HepG2 (cell line): ENCODE results near the gene RAB36. TPM values are rescaled to one million over a fixed set of nuclear protein-coding genes. Genes with fewer than 3 reads are reported as not detected.

ENCODE experiments used
- ATAC-seq: fragments of 200-7000 bp; cut with Tn5 transposase; 3 replicates; pipeline ENCODE4 v1.9.1; 2020; ENCODE audit warnings: mild to moderate bottlenecking, moderate library complexity
- BruUV-seq: library from RNA; stranded (reverse); fragments of 400-500 nt; replicated peaks from 2 replicates; lab custom pipeline; 2021; lab: Mats Ljungman, UMichigan
- CTCF ChIA-PET: fragments of 300-600 bp; formaldehyde crosslinking; extraction: SDS; loops from one replicate; lab custom pipeline; 2021; ENCODE audit warnings: low total read pairs, inconsistent platforms, low intra/inter-chr PET ratio; lab: Yijun Ruan, JAX
- POLR2A ChIA-PET: fragments of 350-600 bp; sonication (Branson Sonifier 250); formaldehyde crosslinking; loops from one replicate; lab custom pipeline; 2020; ENCODE audit warnings: antibody characterized with exemption, inconsistent platforms; lab: Yijun Ruan, JAX
- DNase-seq: peaks from one replicate; pipeline ENCODE4 v3.0.0-alpha.2; 2015; ENCODE audit warnings: low spot score
- FAIRE-seq: peaks from 3 replicates; lab custom pipeline; 2011; peaks lifted over from hg19 to GRCh38; lab: Jason Lieb, UNC
- H2AFZ ChIP-seq: one replicate; pipeline ENCODE4 v1.6.1; 2011; ENCODE audit warnings: low read length, inconsistent platforms
- H3K27ac ChIP-seq: fragments of 300-600 bp; 3 replicates; pipeline ENCODE4 v1.8.0; 2011; ENCODE audit warnings: mixed run types, mild to moderate bottlenecking, mixed read lengths, low read length, inconsistent platforms; ENCODE audit not compliant: insufficient read depth; ENCODE audit errors: extremely low read length
- H3K27me3 ChIP-seq, 2 experiments: fragments of 200-600 bp in 1 of 2; 2 replicates in 1 of 2; 3 replicates in 1 of 2; pipeline versions ENCODE4 v1.6.0 to v1.8.0; 2011; ENCODE audit warnings: low read length in 2 of 2, mild to moderate bottlenecking in 2 of 2, moderate library complexity in 2 of 2, inconsistent platforms in 1 of 2; ENCODE audit not compliant: insufficient read depth in 2 of 2, control insufficient read depth in 1 of 2
- H3K36me3 ChIP-seq, 2 experiments: fragments of 200-600 bp in 1 of 2; replicated peaks in 1 of 2; 2 replicates in 1 of 2; 3 replicates in 1 of 2; pipeline versions ENCODE4 v1.5.1 to v1.8.0; 2011; ENCODE audit warnings: low read length in 2 of 2, inconsistent platforms in 1 of 2; ENCODE audit not compliant: insufficient read depth in 2 of 2, control insufficient read depth in 1 of 2
- H3K4me1 ChIP-seq: 2 replicates; pipeline ENCODE4 v1.5.1; 2012; ENCODE audit warnings: low read length, inconsistent platforms; ENCODE audit not compliant: insufficient read depth
- H3K4me2 ChIP-seq: 2 replicates; pipeline ENCODE4 v1.6.0; 2011; ENCODE audit warnings: low read depth, low read length, inconsistent platforms
- H3K4me3 ChIP-seq, 3 experiments: fragments of 200-600 bp in 1 of 3; sonication (generic), shearing (Covaris generic) in 1 of 3; replicated peaks in 1 of 3; 2 replicates each; pipeline ENCODE4 v1.5.1; 2011 to 2016; ENCODE audit warnings: low read length in 3 of 3, inconsistent platforms in 2 of 3, low read depth in 2 of 3, mild to moderate bottlenecking in 2 of 3, control low read depth in 1 of 3, mixed read lengths in 1 of 3; ENCODE audit not compliant: insufficient read depth in 1 of 3
- H3K79me2 ChIP-seq: one replicate; pipeline ENCODE4 v1.6.1; 2011; ENCODE audit warnings: low read length, inconsistent platforms; ENCODE audit not compliant: insufficient read depth
- H3K9ac ChIP-seq: 2 replicates; pipeline ENCODE4 v1.6.0; 2011; ENCODE audit warnings: mild to moderate bottlenecking, low read depth, low read length, inconsistent platforms; ENCODE audit not compliant: insufficient read depth
- H3K9me3 ChIP-seq: 2 replicates; pipeline ENCODE4 v1.5.1; 2012; ENCODE audit warnings: mild to moderate bottlenecking, low read length
- H4K20me1 ChIP-seq: 2 replicates; pipeline ENCODE4 v1.6.0; 2011; ENCODE audit warnings: inconsistent platforms, mild to moderate bottlenecking, low read length, moderate library complexity; ENCODE audit not compliant: insufficient read depth
- FIP1L1 ChIP-seq: fragments of 200-400 bp; formaldehyde crosslinking; IDR thresholded peaks from 2 replicates; pipeline ENCODE4 v1.6.1; 2018; ENCODE audit warnings: low read depth, mild to moderate bottlenecking, low read length, moderate library complexity, borderline replicate concordance; ENCODE audit not compliant: insufficient read depth
- GLI4 ChIP-seq: sonication (generic); formaldehyde crosslinking; IDR thresholded peaks from 2 replicates; pipeline ENCODE4 v1.5.1; 2020; ENCODE audit warnings: missing genetic modification reagents, mild to moderate bottlenecking, moderate library complexity, borderline replicate concordance
- HCFC1 ChIP-seq: fragments of 150-350 bp; IDR thresholded peaks from 2 replicates; pipeline ENCODE4 v1.6.1; 2014; ENCODE audit warnings: low read depth, low read length
- HNF4A ChIP-seq: sonication (generic); formaldehyde crosslinking; IDR thresholded peaks from 2 replicates; pipeline ENCODE4 v1.4.0; 2020; ENCODE audit warnings: missing genetic modification reagents
- HNRNPH1 ChIP-seq: fragments of 200-400 bp; formaldehyde crosslinking; optimal IDR thresholded peaks from 2 replicates; pipeline ENCODE3; 2017; ENCODE audit warnings: mild to moderate bottlenecking, low read depth, low read length
- MIXL1 ChIP-seq: IDR thresholded peaks from 2 replicates; pipeline ENCODE4 v1.6.1; 2016
- SRF ChIP-seq: IDR thresholded peaks from 2 replicates; pipeline ENCODE4 v1.6.1; 2011; ENCODE audit warnings: mild to moderate bottlenecking, low read depth, low read length, moderate library complexity
- ZIK1 ChIP-seq: sonication (generic); formaldehyde crosslinking; IDR thresholded peaks from 2 replicates; pipeline ENCODE4 v1.5.0; 2020; ENCODE audit warnings: mild to moderate bottlenecking, low read depth, missing genetic modification reagents, borderline replicate concordance
- ZNF256 ChIP-seq: sonication (generic); formaldehyde crosslinking; conservative IDR thresholded peaks from 2 replicates; pipeline ENCODE4 v1.4.0; 2020; ENCODE audit warnings: missing genetic modification reagents
- ZNF282 ChIP-seq: fragments of 450-650 bp; IDR thresholded peaks from 2 replicates; pipeline ENCODE4 v1.6.1; 2018; ENCODE audit not compliant: partially characterized antibody
- ZNF431 ChIP-seq: sonication (generic); formaldehyde crosslinking; IDR thresholded peaks from 2 replicates; pipeline ENCODE4 v1.9.0; 2022; ENCODE audit warnings: missing genetic modification reagents, low read depth, mild to moderate bottlenecking, borderline replicate concordance
- ZNF776 ChIP-seq: sonication (generic); formaldehyde crosslinking; IDR thresholded peaks from 2 replicates; pipeline ENCODE4 v1.4.0; 2020; ENCODE audit warnings: mild to moderate bottlenecking, missing genetic modification reagents
- WGBS: methylation state at CpG from one replicate; pipeline ENCODE4 v1.1.6; 2017; ENCODE audit warnings: low lambda C conversion rate; 5-methylcytosine and 5-hydroxymethylcytosine counted together
- in situ Hi-C: cut with HindIII; loops from 2 replicates; pipeline ENCODE4 v1.10.0; 2017; ENCODE audit warnings: low pct_unique_long_range_greater_than_20kb; ENCODE audit not compliant: extremely low pct_ligation_motif_present
- intact Hi-C: fragments of 100-400 bp; cut with micrococcal nuclease; formaldehyde crosslinking; loops from one replicate; pipeline ENCODE4 v1.10.0; 2022; ENCODE audit not compliant: unreplicated experiment
- polyA plus RNA-seq, 8 experiments: library from polyadenylated mRNA; depleted of rRNA in 3 of 8; stranded (reverse) in 7 of 8; unstranded in 1 of 8; fragments of >200 nt; fragmentation: Illumina TruSeq in 4 of 8; extraction: Trizol in 4 of 8; gene quantifications; 2 replicates each; pipeline versions ENCODE4 v1.2.1 to v1.2.3, GENCODE V29; 2011 to 2016; ENCODE audit warnings: low read depth in 4 of 8, missing spikeins in 1 of 8, mixed read lengths in 1 of 8; ENCODE audit not compliant: insufficient read depth in 1 of 8
- total RNA-seq, 5 experiments: library from RNA; depleted of rRNA; stranded (reverse); fragments of >200 nt; fragmentation: Illumina TruSeq; extraction: Trizol; gene quantifications; 2 replicates each; pipeline ENCODE4 v1.2.3, GENCODE V29; 2016; ENCODE audit warnings: low read depth in 1 of 5
- TF ChIP-seq, protein P1 (sequence below): sonication (generic); formaldehyde crosslinking; IDR thresholded peaks from 2 replicates; pipeline ENCODE4 v1.5.0; 2020; ENCODE audit warnings: missing genetic modification reagents
- TF ChIP-seq, protein P2 (sequence below): sonication (generic); formaldehyde crosslinking; IDR thresholded peaks from 2 replicates; pipeline ENCODE4 v1.5.1; 2020; ENCODE audit warnings: mild to moderate bottlenecking, missing genetic modification reagents, moderate library complexity
- TF ChIP-seq, protein P3 (sequence below): sonication (generic); formaldehyde crosslinking; IDR thresholded peaks from 2 replicates; pipeline ENCODE4 v1.4.0; 2020; ENCODE audit warnings: mild to moderate bottlenecking, missing genetic modification reagents
- TF ChIP-seq, protein P4 (sequence below): sonication (generic); formaldehyde crosslinking; IDR thresholded peaks from 2 replicates; pipeline ENCODE4 v1.4.0; 2020; ENCODE audit warnings: mild to moderate bottlenecking, low read depth, missing genetic modification reagents

Gene RAB36
- total and polyA plus RNA-seq, 2 of the 13 experiments (the other 11 are each of a cell fraction or from before 2014, with no cell fraction given): 0.24 to 0.86 TPM

DNA sequence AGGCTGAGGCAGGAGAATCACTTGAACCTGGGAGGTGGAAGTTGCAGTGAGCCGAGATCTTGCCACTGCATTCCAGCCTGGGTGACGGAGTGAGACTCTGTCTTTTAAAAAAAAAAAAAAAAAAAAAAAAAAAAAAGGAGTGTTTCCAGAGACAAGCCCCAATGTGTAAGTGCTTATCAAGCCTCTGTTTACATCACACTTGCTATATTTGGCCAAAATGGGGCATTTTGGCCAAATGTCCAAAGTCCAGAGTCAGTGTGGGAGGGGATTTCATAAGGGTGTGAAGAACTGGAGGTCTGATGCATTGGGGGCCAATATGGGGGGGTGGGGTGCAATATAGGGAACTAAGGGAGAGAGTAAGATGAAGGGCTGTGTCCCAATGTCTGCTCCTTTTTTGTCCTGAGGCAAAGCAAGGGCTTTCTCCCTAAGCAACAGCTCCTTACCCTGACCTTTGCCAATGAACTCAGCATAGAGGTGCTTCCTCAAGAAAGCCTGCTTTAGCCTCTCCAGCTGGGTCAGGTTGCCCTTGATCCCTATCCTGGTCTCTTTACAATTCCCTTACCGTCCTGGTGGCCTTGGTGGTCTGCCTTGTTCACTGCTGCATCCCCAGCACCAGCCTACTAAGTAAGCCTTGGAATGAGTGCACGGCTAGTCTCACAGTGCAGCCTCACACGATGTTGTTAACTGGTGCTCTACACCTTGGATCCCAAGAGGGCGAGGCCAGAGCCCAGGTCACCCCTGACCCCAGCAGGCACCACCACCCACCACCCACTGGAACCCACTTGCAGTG is 21.0 kb downstream of the RAB36 start:
- CTCF ChIA-PET: no interaction called here
- intact Hi-C loops: no loop called here
- TF ChIP-seq FIP1L1 (no peak), ZNF282 (no peak), MIXL1 (CRISPR knock-in tag) (no peak), HNF4A (CRISPR knock-in tag) (peak; percentile 51), HNRNPH1 (no peak), ZNF776 (CRISPR knock-in tag) (no peak), ZIK1 (CRISPR knock-in tag) (no peak), HCFC1 (no peak), ZNF256 (CRISPR knock-in tag) (no peak), SRF (peak; percentile 93), GLI4 (CRISPR knock-in tag) (no peak), ZNF431 (peak; percentile 78; the same call in 1 of the 2 replicates)
- TF ChIP-seq, protein P1, sequence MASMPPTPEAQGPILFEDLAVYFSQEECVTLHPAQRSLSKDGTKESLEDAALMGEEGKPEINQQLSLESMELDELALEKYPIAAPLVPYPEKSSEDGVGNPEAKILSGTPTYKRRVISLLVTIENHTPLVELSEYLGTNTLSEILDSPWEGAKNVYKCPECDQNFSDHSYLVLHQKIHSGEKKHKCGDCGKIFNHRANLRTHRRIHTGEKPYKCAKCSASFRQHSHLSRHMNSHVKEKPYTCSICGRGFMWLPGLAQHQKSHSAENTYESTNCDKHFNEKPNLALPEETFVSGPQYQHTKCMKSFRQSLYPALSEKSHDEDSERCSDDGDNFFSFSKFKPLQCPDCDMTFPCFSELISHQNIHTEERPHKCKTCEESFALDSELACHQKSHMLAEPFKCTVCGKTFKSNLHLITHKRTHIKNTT (CRISPR knock-in tag): no peak
- TF ChIP-seq, protein P2, sequence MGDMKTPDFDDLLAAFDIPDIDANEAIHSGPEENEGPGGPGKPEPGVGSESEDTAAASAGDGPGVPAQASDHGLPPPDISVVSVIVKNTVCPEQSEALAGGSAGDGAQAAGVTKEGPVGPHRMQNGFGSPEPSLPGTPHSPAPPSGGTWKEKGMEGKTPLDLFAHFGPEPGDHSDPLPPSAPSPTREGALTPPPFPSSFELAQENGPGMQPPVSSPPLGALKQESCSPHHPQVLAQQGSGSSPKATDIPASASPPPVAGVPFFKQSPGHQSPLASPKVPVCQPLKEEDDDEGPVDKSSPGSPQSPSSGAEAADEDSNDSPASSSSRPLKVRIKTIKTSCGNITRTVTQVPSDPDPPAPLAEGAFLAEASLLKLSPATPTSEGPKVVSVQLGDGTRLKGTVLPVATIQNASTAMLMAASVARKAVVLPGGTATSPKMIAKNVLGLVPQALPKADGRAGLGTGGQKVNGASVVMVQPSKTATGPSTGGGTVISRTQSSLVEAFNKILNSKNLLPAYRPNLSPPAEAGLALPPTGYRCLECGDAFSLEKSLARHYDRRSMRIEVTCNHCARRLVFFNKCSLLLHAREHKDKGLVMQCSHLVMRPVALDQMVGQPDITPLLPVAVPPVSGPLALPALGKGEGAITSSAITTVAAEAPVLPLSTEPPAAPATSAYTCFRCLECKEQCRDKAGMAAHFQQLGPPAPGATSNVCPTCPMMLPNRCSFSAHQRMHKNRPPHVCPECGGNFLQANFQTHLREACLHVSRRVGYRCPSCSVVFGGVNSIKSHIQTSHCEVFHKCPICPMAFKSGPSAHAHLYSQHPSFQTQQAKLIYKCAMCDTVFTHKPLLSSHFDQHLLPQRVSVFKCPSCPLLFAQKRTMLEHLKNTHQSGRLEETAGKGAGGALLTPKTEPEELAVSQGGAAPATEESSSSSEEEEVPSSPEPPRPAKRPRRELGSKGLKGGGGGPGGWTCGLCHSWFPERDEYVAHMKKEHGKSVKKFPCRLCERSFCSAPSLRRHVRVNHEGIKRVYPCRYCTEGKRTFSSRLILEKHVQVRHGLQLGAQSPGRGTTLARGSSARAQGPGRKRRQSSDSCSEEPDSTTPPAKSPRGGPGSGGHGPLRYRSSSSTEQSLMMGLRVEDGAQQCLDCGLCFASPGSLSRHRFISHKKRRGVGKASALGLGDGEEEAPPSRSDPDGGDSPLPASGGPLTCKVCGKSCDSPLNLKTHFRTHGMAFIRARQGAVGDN: 0 out of 2 replicates have a peak, but pooled peaks have one; percentile 12
- TF ChIP-seq, protein P3, sequence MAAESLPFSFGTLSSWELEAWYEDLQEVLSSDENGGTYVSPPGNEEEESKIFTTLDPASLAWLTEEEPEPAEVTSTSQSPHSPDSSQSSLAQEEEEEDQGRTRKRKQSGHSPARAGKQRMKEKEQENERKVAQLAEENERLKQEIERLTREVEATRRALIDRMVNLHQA (CRISPR knock-in tag): no peak
- TF ChIP-seq, protein P4, sequence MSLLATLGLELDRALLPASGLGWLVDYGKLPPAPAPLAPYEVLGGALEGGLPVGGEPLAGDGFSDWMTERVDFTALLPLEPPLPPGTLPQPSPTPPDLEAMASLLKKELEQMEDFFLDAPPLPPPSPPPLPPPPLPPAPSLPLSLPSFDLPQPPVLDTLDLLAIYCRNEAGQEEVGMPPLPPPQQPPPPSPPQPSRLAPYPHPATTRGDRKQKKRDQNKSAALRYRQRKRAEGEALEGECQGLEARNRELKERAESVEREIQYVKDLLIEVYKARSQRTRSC (CRISPR knock-in tag): no peak

More for the DNA sequence above, 21.0 kb downstream of the RAB36 start:
- POLR2A ChIA-PET: interaction anchor here (0.7 to 0.8 kb wide), 2 partner anchors 14 to 691 kb away, joined by 3 to 5 read pairs; no protein-coding TSS in a partner anchor
- Histone ChIP-seq H3K4me3 (no peak overlapping the region), H3K9me3 (no peaks in the 10 kb centered on the region), H3K27me3 (no peaks in the 10 kb centered on the region), H3K9ac (no peak overlapping the region), H3K79me2 (no peaks in the 10 kb centered on the region), H3K4me2 (peak overlapping the region; percentile 33; the same call in 1 of the 2 replicates), H3K27ac (peak overlapping the region; percentile 23), H2AFZ (no peak overlapping the region), H3K36me3 (no peaks in the 10 kb centered on the region), H3K4me1 (peaks cover 60% of the 10 kb centered on the region), H4K20me1 (no peaks in the 10 kb centered on the region)
- WGBS: 44% methylated on average over 6 of the region's 6 CpGs
- FAIRE-seq: no peak
- no TSS peak for BruUV-seq
- in situ Hi-C loops: loop anchor here (25.0 kb wide), 1 partner anchor 396 kb away; no protein-coding TSS in a partner anchor
- peak; percentile 22; the same call in 2 of the 3 replicates for ATAC-seq
- DNase-seq: no peak
